Measurements from ENCODE around the gene SCAMP1. TPM values are rescaled to one million over a fixed set of nuclear protein-coding genes. Genes with fewer than 3 reads are reported as not detected.

The SCAMP1 gene
- total and polyA plus RNA-seq, 2 donors (not counting 1 experiment from before 2014, with no cell fraction given), result 44.3 to 60.6 TPM

DNA sequence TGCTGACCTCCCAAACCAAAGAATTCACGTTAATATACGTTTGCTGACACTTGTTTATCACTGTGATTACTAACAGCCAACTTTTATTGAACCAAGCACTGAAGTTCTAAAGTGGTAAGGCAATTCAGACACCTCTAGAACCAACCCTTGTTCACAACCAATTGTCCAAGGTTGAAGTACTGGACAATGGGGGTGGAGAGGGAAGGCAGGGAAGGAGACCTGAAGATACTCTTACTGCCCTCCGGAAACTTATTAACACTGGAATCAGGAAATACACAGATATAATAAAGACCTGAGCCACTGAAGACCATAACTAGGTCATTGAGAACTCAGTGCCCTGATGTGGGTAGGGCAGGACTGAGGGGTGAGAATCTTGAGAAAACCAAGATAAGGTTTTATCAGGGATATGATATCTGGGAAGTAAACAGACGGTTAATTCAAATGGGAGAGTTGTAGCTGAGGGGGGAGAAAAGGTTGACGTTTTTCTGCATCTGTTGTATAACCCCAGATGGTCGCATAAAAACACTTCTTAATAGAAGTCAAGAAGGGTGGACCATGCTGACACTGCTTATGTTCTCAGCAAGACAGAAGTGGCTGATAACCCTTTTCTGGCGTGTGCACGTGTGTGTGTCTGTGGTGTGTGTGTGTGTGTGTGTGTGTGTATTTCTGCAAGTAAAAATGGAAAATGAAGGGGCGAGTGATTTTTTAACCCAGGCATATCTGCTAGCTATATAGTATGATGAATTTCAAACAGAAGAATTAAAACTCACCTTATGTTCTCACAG is 162.3 kb downstream of the SCAMP1 start:
- Histone ChIP-seq H3K4me3 (replicated peaks in 1 of 4; ENCODE audit: control extremely low read depth in 1 of 4, insufficient read depth in 1 of 4, low read depth in 3 of 4, low read length in 4 of 4) (no peak overlapping the region), H3K9me3 (ENCODE audit: control insufficient read depth, insufficient read depth, low read depth, low read length) (no peaks in the 10 kb centered on the region), H3K4me2 (ENCODE audit: extremely low read depth, insufficient read depth, low read length) (no peak overlapping the region), H3K9ac (ENCODE audit: insufficient read depth, low read length) (no peak overlapping the region), H3K36me3 (ENCODE audit: control insufficient read depth, insufficient read depth, low read length) (no peaks in the 10 kb centered on the region), H3K27me3 (ENCODE audit: control insufficient read depth, insufficient read depth, low read length) (no peaks in the 10 kb centered on the region), H3K27ac (ENCODE audit: insufficient read depth, low read length) (no peak overlapping the region), H4K20me1 (ENCODE audit: control insufficient read depth, extremely low read depth, insufficient read depth, low read length) (no peaks in the 10 kb centered on the region), H3K4me1 (ENCODE audit: control insufficient read depth, extremely low read depth, insufficient read depth, low read length) (peaks cover 30% of the 10 kb centered on the region), H3K79me2 (ENCODE audit: control insufficient read depth, insufficient read depth, low read length) (no peaks in the 10 kb centered on the region), H2AFZ (ENCODE audit: low read length) (no peak overlapping the region)
- TF ChIP-seq, protein P1, sequence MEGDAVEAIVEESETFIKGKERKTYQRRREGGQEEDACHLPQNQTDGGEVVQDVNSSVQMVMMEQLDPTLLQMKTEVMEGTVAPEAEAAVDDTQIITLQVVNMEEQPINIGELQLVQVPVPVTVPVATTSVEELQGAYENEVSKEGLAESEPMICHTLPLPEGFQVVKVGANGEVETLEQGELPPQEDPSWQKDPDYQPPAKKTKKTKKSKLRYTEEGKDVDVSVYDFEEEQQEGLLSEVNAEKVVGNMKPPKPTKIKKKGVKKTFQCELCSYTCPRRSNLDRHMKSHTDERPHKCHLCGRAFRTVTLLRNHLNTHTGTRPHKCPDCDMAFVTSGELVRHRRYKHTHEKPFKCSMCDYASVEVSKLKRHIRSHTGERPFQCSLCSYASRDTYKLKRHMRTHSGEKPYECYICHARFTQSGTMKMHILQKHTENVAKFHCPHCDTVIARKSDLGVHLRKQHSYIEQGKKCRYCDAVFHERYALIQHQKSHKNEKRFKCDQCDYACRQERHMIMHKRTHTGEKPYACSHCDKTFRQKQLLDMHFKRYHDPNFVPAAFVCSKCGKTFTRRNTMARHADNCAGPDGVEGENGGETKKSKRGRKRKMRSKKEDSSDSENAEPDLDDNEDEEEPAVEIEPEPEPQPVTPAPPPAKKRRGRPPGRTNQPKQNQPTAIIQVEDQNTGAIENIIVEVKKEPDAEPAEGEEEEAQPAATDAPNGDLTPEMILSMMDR (conservative IDR thresholded peaks at IDR 0.05 in 1 of 2, IDR thresholded peaks at IDR 0.05 in 1 of 2; ENCODE audit: low read depth in 1 of 2, low read length in 2 of 2), result no peak
- no peak for TF ChIP-seq EZH2 (IDR thresholded peaks at IDR 0.05; ENCODE audit: low read length, missing control alignments)
- DNase-seq (ENCODE audit: low read depth in 2 of 2), result no peak

DNA sequence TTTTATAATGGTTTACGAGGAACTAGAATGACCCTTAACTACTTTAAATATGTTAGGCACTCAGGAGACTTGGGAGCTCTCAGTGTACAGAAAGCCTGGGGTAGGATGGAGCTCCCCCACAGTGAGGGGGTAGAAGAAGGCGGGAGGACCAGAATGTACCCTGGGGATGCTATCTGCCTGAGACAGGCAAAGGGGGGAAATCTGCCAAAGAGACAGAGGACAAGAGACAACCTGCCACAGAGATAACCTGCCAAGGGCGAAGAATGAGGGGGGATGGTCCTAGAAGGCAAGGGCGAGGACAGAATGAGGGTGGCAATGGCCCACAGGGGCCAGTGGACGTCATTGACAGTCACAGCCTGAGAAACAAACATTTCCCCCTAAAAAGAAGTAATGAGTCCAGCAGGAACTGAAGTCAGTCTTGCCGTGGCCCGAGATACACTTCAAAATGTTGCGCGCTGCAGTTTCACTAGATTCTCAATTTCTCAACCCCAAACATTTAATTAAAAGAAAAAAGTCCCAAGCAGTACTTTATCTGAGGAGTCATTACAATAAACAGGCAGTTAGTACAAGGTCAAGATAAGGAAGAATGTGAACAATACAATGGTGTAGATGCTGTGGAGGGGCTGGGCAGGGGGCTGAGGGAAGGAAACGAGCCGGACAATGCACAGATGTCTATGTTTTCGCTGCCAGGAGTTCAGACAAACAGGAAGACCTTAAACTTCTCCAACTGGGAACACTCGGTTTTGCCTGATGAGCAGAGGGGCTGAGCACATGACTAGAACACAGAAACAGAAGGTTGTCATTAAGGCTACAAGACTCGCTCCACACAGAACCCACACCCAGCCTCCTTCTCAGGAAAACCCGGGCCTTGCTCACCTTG is 163.1 kb downstream of the SCAMP1 start:
- DNase-seq (ENCODE audit: low read depth in 2 of 2), result no peak
- Histone ChIP-seq H3K4me1 (ENCODE audit: control insufficient read depth, extremely low read depth, insufficient read depth, low read length) (peaks cover 29% of the 10 kb centered on the region), H3K9ac (ENCODE audit: insufficient read depth, low read length) (no peak overlapping the region), H3K36me3 (ENCODE audit: control insufficient read depth, insufficient read depth, low read length) (no peaks in the 10 kb centered on the region), H4K20me1 (ENCODE audit: control insufficient read depth, extremely low read depth, insufficient read depth, low read length) (no peaks in the 10 kb centered on the region), H3K9me3 (ENCODE audit: control insufficient read depth, insufficient read depth, low read depth, low read length) (no peaks in the 10 kb centered on the region), H3K79me2 (ENCODE audit: control insufficient read depth, insufficient read depth, low read length) (no peaks in the 10 kb centered on the region), H2AFZ (ENCODE audit: low read length) (no peak overlapping the region), H3K27ac (ENCODE audit: insufficient read depth, low read length) (no peak overlapping the region), H3K27me3 (ENCODE audit: control insufficient read depth, insufficient read depth, low read length) (no peaks in the 10 kb centered on the region), H3K4me2 (ENCODE audit: extremely low read depth, insufficient read depth, low read length) (no peak overlapping the region), H3K4me3 (replicated peaks in 1 of 4; ENCODE audit: control extremely low read depth in 1 of 4, insufficient read depth in 1 of 4, low read depth in 3 of 4, low read length in 4 of 4) (no peak overlapping the region)
- TF ChIP-seq EZH2 (IDR thresholded peaks at IDR 0.05; ENCODE audit: low read length, missing control alignments), result no peak
- TF ChIP-seq, protein P1 (conservative IDR thresholded peaks at IDR 0.05 in 1 of 2, IDR thresholded peaks at IDR 0.05 in 1 of 2; ENCODE audit: low read depth in 1 of 2, low read length in 2 of 2), result no peak

DNA sequence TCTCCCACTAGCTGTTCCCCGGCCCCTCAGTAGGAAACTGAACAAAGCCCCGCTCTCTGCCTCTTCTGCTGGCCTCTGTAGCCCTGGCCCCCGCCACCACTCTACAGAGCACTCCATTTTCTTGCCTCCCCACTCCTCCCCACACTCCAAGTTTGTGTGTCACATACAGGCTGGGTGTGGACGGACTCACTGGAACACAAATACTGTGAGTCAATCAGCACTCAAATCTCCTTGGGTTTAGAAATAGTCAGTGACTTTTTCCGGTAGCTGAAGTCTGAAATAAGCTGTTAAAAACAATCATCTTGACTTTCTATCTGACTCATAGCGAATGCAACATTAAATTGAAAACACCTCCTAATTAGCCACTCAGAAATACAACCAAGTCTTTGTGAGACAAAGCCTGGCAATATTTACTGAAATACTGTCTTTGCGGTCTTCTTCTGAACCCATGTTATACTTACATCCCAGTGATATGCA is 165.7 kb downstream of the SCAMP1 start:
- Histone ChIP-seq H3K27ac (ENCODE audit: insufficient read depth, low read length) (peak overlapping the region; percentile 86), H3K27me3 (ENCODE audit: control insufficient read depth, insufficient read depth, low read length) (no peaks in the 10 kb centered on the region), H3K79me2 (ENCODE audit: control insufficient read depth, insufficient read depth, low read length) (no peaks in the 10 kb centered on the region), H4K20me1 (ENCODE audit: control insufficient read depth, extremely low read depth, insufficient read depth, low read length) (no peaks in the 10 kb centered on the region), H3K36me3 (ENCODE audit: control insufficient read depth, insufficient read depth, low read length) (no peaks in the 10 kb centered on the region), H3K4me3 (replicated peaks in 1 of 4; ENCODE audit: control extremely low read depth in 1 of 4, insufficient read depth in 1 of 4, low read depth in 3 of 4, low read length in 4 of 4) (no peak overlapping the region), H3K4me1 (ENCODE audit: control insufficient read depth, extremely low read depth, insufficient read depth, low read length) (peaks cover 32% of the 10 kb centered on the region), H2AFZ (ENCODE audit: low read length) (no peak overlapping the region), H3K9ac (ENCODE audit: insufficient read depth, low read length) (no peak overlapping the region), H3K9me3 (ENCODE audit: control insufficient read depth, insufficient read depth, low read depth, low read length) (no peaks in the 10 kb centered on the region), H3K4me2 (ENCODE audit: extremely low read depth, insufficient read depth, low read length) (peak overlapping the region; percentile 13)
- TF ChIP-seq, protein P1 (conservative IDR thresholded peaks at IDR 0.05 in 1 of 2, IDR thresholded peaks at IDR 0.05 in 1 of 2; ENCODE audit: low read depth in 1 of 2, low read length in 2 of 2), result no peak
- TF ChIP-seq EZH2 (IDR thresholded peaks at IDR 0.05; ENCODE audit: low read length, missing control alignments), result no peak
- peak; percentile 63 to 90 for DNase-seq (ENCODE audit: low read depth in 2 of 2)
